Right lobe of liver (tissue), 6 donors: Measurements from ENCODE around the gene KLK3. TPM values are rescaled to one million over a fixed set of nuclear protein-coding genes. Genes with fewer than 3 reads are reported as not detected.

Experiments
- ATAC-seq, 4 donors: fragments of 200-7000 bp; cut with Tn5 transposase; one replicate each; pipeline ENCODE4 v1.9.1; 2020; ENCODE audit warnings: mild to moderate bottlenecking in 4 of 4, moderate library complexity in 4 of 4
- DNase-seq, 3 donors: peaks; one replicate each; pipeline ENCODE4 v3.0.0-alpha.2; 2020
- H3K27ac ChIP-seq, 3 donors: fragments of 200-600 bp; one replicate each; pipeline ENCODE4 v1.8.0; 2022
- H3K27me3 ChIP-seq, 2 donors: fragments of 200-600 bp; one replicate each; pipeline ENCODE4 v1.8.0; 2022
- H3K36me3 ChIP-seq, 4 donors: fragments of 200-600 bp; sonication (generic) in 1 of 4; one replicate each; pipeline versions ENCODE4 v1.5.1 to v1.8.0; 2017 to 2022; ENCODE audit warnings: control low read depth in 1 of 4
- H3K4me1 ChIP-seq, 4 donors: fragments of 200-600 bp; sonication (generic) in 1 of 4; one replicate each; pipeline versions ENCODE4 v1.5.1 to v1.8.0; 2017 to 2022; ENCODE audit warnings: control low read depth in 1 of 4
- H3K4me3 ChIP-seq, 3 donors: fragments of 200-600 bp; one replicate each; pipeline ENCODE4 v1.8.0; 2022
- H3K9me3 ChIP-seq, 4 donors: fragments of 200-600 bp; sonication (generic) in 1 of 4; one replicate each; pipeline versions ENCODE4 v1.5.1 to v1.8.0; 2017 to 2022; ENCODE audit warnings: control low read depth in 1 of 4
- POLR2A ChIP-seq: fragments of 450-650 bp; IDR thresholded peaks from one replicate; pipeline ENCODE4 v1.6.1; 2017; ENCODE audit warnings: antibody characterized with exemption, mild to moderate bottlenecking
- WGBS: methylation state at CpG from one replicate; pipeline ENCODE4 v1.1.6; 2018; ENCODE audit warnings: low coverage, low lambda C conversion rate; ENCODE audit not compliant: insufficient coverage; ENCODE audit errors: missing lambda C conversion rate; 5-methylcytosine and 5-hydroxymethylcytosine counted together
- intact Hi-C, 2 donors: fragments of 100-400 bp; cut with DNase I; formaldehyde crosslinking; loops; one replicate each; pipeline versions ENCODE4 v1.11.2 to v1.14.1; 2022
- total RNA-seq, 6 experiments: library from RNA; depleted of rRNA in 2 of 6; stranded (reverse); fragments of >200 nt in 2 of 6; fragmentation: NEBNext Ultra II Directional in 3 of 6; extraction: Animal tissue kit (Norgen Biotek cat#: 25700) in 3 of 6; gene quantifications; one replicate each; pipeline versions ENCODE4 v1.1.0 to v1.2.4, GENCODE V29; 2016 to 2023
- TF ChIP-seq, protein P1 (sequence below), 4 donors: fragments of 200-600 bp in 3 of 4; fragments of 450-650 bp in 1 of 4; IDR thresholded peaks; one replicate each; pipeline versions ENCODE4 v1.5.1 to v1.8.0; 2016 to 2022; ENCODE audit warnings: antibody characterized with exemption in 4 of 4, mild to moderate bottlenecking in 2 of 4
- donor health status: DM: no; HTN: yes; CAD: no.
- donor health status: DM: no; HTN: no; CAD: no.
- donor health status: DM: no; HTN: no; CAD: no.
- donor health status: DM: no; HTN: yes; CAD: no.
- donor health status: DM: no; HTN: yes; CAD: no.

The KLK3 gene
- total RNA-seq, 6 experiments from 2014 or later, result not detected

DNA sequence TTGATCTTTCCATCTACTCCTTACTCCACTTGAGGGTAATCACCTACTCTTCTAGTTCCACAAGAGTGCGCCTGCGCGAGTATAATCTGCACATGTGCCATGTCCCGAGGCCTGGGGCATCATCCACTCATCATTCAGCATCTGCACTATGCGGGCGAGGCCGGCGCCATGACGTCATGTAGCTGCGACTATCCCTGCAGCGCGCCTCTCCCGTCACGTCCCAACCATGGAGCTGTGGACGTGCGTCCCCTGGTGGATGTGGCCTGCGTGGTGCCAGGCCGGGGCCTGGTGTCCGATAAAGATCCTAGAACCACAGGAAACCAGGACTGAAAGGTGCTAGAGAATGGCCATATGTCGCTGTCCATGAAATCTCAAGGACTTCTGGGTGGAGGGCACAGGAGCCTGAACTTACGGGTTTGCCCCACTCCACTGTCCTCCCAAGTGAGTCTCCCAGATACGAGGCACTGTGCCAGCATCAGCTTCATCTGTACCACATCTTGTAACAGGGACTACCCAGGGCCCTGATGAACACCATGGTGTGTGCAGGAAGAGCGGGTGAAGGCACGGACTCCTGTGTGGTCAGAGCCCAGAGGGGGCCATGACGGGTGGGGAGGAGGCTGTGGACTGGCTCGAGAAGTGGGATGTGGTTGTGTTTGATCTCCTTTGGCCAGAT, 15.8 kb downstream of the KLK3 start:
- no peaks in the 10 kb centered on the region for H3K27me3 ChIP-seq
- no peaks in the 10 kb centered on the region for H3K36me3 ChIP-seq
- H3K4me1 ChIP-seq, result no peaks in the 10 kb centered on the region
- H3K27ac ChIP-seq, result no peak overlapping the region
- intact Hi-C loops, result no loop called here
- ATAC-seq, result no peak
- 53% methylated on average over 5 of the region's 26 CpGs for WGBS
- DNase-seq, result no peak
- no peak overlapping the region for H3K4me3 ChIP-seq
- no peak for TF ChIP-seq POLR2A
- TF ChIP-seq, protein P1, sequence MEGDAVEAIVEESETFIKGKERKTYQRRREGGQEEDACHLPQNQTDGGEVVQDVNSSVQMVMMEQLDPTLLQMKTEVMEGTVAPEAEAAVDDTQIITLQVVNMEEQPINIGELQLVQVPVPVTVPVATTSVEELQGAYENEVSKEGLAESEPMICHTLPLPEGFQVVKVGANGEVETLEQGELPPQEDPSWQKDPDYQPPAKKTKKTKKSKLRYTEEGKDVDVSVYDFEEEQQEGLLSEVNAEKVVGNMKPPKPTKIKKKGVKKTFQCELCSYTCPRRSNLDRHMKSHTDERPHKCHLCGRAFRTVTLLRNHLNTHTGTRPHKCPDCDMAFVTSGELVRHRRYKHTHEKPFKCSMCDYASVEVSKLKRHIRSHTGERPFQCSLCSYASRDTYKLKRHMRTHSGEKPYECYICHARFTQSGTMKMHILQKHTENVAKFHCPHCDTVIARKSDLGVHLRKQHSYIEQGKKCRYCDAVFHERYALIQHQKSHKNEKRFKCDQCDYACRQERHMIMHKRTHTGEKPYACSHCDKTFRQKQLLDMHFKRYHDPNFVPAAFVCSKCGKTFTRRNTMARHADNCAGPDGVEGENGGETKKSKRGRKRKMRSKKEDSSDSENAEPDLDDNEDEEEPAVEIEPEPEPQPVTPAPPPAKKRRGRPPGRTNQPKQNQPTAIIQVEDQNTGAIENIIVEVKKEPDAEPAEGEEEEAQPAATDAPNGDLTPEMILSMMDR (IDR thresholded peaks at IDR 0.05), result no peak
- no peaks in the 10 kb centered on the region for H3K9me3 ChIP-seq

DNA sequence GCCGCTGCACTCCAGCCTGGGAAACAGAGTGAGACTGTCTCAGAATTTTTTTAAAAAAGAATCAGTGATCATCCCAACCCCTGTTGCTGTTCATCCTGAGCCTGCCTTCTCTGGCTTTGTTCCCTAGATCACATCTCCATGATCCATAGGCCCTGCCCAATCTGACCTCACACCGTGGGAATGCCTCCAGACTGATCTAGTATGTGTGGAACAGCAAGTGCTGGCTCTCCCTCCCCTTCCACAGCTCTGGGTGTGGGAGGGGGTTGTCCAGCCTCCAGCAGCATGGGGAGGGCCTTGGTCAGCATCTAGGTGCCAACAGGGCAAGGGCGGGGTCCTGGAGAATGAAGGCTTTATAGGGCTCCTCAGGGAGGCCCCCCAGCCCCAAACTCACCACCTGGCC, 18.3 kb downstream of the KLK3 start, which contains the start of gene KLK2:
KLK2 (plus strand) TSS at position 384 of the 400 bp plus-strand sequence. CDS start 35 bp downstream, outside the sequence.
- no peak within 1 kb of the TSS for H3K27ac ChIP-seq
- H3K36me3 ChIP-seq, result no peaks in the 10 kb centered on the region
- DNase-seq (no peak), ATAC-seq (no peak)
- intact Hi-C loops, result no loop called here
- TF ChIP-seq POLR2A, result no peak
- TF ChIP-seq, protein P1 (IDR thresholded peaks at IDR 0.05), result no peak
- H3K4me3 ChIP-seq, result no peak within 1 kb of the TSS
- no peaks in the 10 kb centered on the region for H3K4me1 ChIP-seq
- H3K9me3 ChIP-seq, result no peaks in the 10 kb centered on the region
- 40% methylated on average over 1 of the region's 3 CpGs for WGBS
- H3K27me3 ChIP-seq, result no peaks in the 10 kb centered on the region

DNA sequence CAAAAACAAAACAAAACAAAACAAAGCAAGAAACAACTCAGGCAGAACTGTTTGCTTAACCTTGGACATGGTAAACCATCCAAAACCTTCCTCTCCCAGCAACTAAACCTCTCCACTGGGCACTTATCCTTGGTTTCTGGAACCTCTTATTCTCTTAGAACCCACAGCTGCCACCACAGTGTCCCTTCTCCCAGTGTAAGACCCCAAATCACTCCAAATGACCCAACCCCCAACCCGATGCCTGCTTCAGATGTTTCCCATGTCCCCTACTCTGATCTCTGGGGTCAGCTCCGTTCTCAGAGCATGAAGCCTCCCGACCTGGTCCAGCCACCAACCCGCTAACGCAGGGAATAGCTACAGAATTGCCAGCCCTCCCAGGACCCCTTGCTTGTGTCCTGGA, 19.5 kb downstream of the KLK3 start:
- H3K4me3 ChIP-seq, result no peak overlapping the region

DNA sequence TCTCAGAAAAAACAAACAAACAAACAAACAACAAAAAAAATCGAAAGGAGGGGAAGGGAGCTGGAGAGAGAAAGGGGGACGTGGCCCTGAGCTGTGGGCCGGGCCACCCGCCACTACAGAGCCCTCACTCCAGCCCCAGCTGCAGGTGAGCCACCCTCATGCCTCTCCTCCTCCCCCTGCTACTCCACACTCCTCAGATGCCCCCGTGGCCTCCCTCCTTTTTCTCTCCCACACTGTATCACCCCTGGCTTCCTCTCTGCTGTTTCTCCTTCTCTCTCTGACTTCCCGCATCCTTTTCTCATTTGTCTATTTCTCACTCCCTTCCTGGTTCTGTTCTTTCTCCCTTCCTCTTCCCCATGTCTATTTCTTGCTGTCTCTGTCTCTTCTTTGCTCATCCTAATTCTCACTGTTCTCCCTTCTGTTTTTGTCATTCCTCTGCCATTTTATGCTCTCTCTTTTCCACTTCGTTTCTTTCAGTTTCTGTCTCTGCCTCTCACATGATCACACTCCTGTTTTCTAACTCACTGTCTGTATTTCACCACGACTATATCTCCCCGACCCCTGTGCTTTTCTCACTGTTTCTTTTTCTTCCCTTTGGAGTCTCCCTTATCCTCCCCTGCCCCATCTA, 21.2 kb downstream of the KLK3 start:
- TF ChIP-seq, protein P1 (IDR thresholded peaks at IDR 0.05), result no peak
- no peak for TF ChIP-seq POLR2A
- Histone ChIP-seq H3K27ac (no peak overlapping the region), H3K9me3 (no peaks in the 10 kb centered on the region), H3K4me3 (no peak overlapping the region), H3K4me1 (no peaks in the 10 kb centered on the region), H3K36me3 (no peaks in the 10 kb centered on the region), H3K27me3 (no peaks in the 10 kb centered on the region)
- 16% methylated on average over 6 of the region's 9 CpGs for WGBS
- DNase-seq (no peak), ATAC-seq (no peak)
- intact Hi-C loops, result no loop called here

More for the DNA sequence above, 19.5 kb downstream of the KLK3 start:
- WGBS, result 17% methylated on average over 1 of the region's 5 CpGs
- Histone ChIP-seq H3K27me3 (no peaks in the 10 kb centered on the region), H3K9me3 (no peaks in the 10 kb centered on the region), H3K27ac (no peak overlapping the region), H3K4me1 (no peaks in the 10 kb centered on the region), H3K36me3 (no peaks in the 10 kb centered on the region)
- intact Hi-C loops, result no loop called here
- DNase-seq, result no peak
- TF ChIP-seq POLR2A, result no peak
- TF ChIP-seq, protein P1 (IDR thresholded peaks at IDR 0.05), result no peak
- no peak for ATAC-seq
